IMR-90 (cell line): ENCODE results near the gene ASAP2. TPM values are rescaled to one million over a fixed set of nuclear protein-coding genes. Genes with fewer than 3 reads are reported as not detected.

Experiments
- ATAC-seq: fragments of 200-7000 bp; cut with Tn5 transposase; 2 replicates; pipeline ENCODE4 v1.9.1; 2020; ENCODE audit warnings: low read depth, mild to moderate bottlenecking, moderate library complexity
- BruUV-seq: library from RNA; stranded (reverse); fragments of 400-500 nt; replicated peaks from 2 replicates; lab custom pipeline; 2021; lab: Mats Ljungman, UMichigan
- CTCF ChIA-PET: fragments of 300-600 bp; formaldehyde crosslinking; extraction: SDS; loops from one replicate; lab custom pipeline; 2021; ENCODE audit warnings: antibody characterized with exemption; lab: Yijun Ruan, JAX
- POLR2A ChIA-PET: fragments of 300-600 bp; sonication (Branson Sonifier 250); formaldehyde crosslinking; loops from one replicate; lab custom pipeline; 2022; ENCODE audit warnings: antibody characterized with exemption; ENCODE audit not compliant: unreplicated experiment; lab: Charles Lee
- DNase-seq: peaks from one replicate; pipeline ENCODE4 v3.0.0; 2013
- H2AFZ ChIP-seq: replicated peaks from 2 replicates; pipeline ENCODE3; 2013; ENCODE audit warnings: low read length, mild to moderate bottlenecking; ENCODE audit not compliant: poor library complexity
- H2AK5ac ChIP-seq: 2 replicates; pipeline ENCODE4 v1.6.1; 2013; ENCODE audit warnings: low read depth, low read length, inconsistent platforms
- H2AK9ac ChIP-seq: replicated peaks from 2 replicates; pipeline ENCODE3; 2013; ENCODE audit warnings: mild to moderate bottlenecking, low read depth, low read length, moderate library complexity; ENCODE audit not compliant: poor library complexity
- H2BK120ac ChIP-seq: 2 replicates; pipeline ENCODE4 v1.6.1; 2013; ENCODE audit warnings: low read depth, low read length, inconsistent platforms
- H2BK15ac ChIP-seq: 3 replicates; pipeline ENCODE4 v1.6.1; 2013; ENCODE audit warnings: low read depth, low read length, inconsistent platforms
- H2BK20ac ChIP-seq: 2 replicates; pipeline ENCODE4 v1.6.1; 2013; ENCODE audit warnings: low read depth, mild to moderate bottlenecking, inconsistent platforms, low read length, moderate library complexity
- H2BK5ac ChIP-seq: 2 replicates; pipeline ENCODE4 v1.6.1; 2013; ENCODE audit warnings: mild to moderate bottlenecking, low read depth, low read length, inconsistent platforms; ENCODE audit not compliant: poor library complexity, severe bottlenecking
- H3K14ac ChIP-seq: replicated peaks from 2 replicates; pipeline ENCODE4 v1.6.1; 2013; ENCODE audit warnings: low read depth, low read length, inconsistent platforms
- H3K18ac ChIP-seq: 2 replicates; pipeline ENCODE4 v1.6.1; 2013; ENCODE audit warnings: low read depth, low read length, control low read depth
- H3K23ac ChIP-seq: 2 replicates; pipeline ENCODE4 v1.6.1; 2013; ENCODE audit warnings: low read depth, low read length, inconsistent platforms
- H3K27ac ChIP-seq: 2 replicates; pipeline ENCODE4 v1.5.1; 2013; ENCODE audit warnings: mild to moderate bottlenecking, control low read depth, low read length; ENCODE audit not compliant: insufficient read depth
- H3K27me3 ChIP-seq: 2 replicates; pipeline ENCODE4 v1.6.1; 2013; ENCODE audit warnings: low read length; ENCODE audit not compliant: control insufficient read depth, insufficient read depth
- H3K36me3 ChIP-seq: 2 replicates; pipeline ENCODE4 v1.6.1; 2013; ENCODE audit warnings: low read length, mixed read lengths; ENCODE audit not compliant: control insufficient read depth, insufficient read depth
- H3K4ac ChIP-seq: 2 replicates; pipeline ENCODE4 v1.6.1; 2013; ENCODE audit warnings: low read depth, low read length, inconsistent platforms
- H3K4me1 ChIP-seq: 2 replicates; pipeline ENCODE4 v1.6.1; 2013; ENCODE audit warnings: low read length, mixed read lengths; ENCODE audit not compliant: control insufficient read depth, insufficient read depth
- H3K4me2 ChIP-seq: 2 replicates; pipeline ENCODE4 v1.6.1; 2013; ENCODE audit warnings: low read depth, mild to moderate bottlenecking, control low read depth, low read length, moderate library complexity
- H3K4me3 ChIP-seq: 2 replicates; pipeline ENCODE4 v1.5.1; 2013; ENCODE audit warnings: low read depth, mild to moderate bottlenecking, control low read depth, low read length, moderate library complexity; ENCODE audit not compliant: insufficient read depth
- H3K56ac ChIP-seq: 2 replicates; pipeline ENCODE4 v1.6.1; 2013; ENCODE audit warnings: low read length, inconsistent platforms; ENCODE audit not compliant: insufficient read depth; ENCODE audit errors: extremely low read depth
- H3K79me1 ChIP-seq, 2 experiments: 2 replicates each; pipeline ENCODE4 v1.6.1; 2013; ENCODE audit warnings: low read length in 2 of 2, inconsistent platforms in 1 of 2, low read depth in 1 of 2
- H3K9ac ChIP-seq: 2 replicates; pipeline ENCODE4 v1.6.1; 2013; ENCODE audit warnings: low read depth, low read length, control low read depth
- H3K9me1 ChIP-seq: 2 replicates; pipeline ENCODE4 v1.6.1; 2013; ENCODE audit warnings: low read length, inconsistent platforms; ENCODE audit not compliant: insufficient read depth
- H3K9me3 ChIP-seq: 2 replicates; pipeline ENCODE4 v1.6.1; 2013; ENCODE audit warnings: low read length; ENCODE audit not compliant: control insufficient read depth, insufficient read depth
- H4K20me1 ChIP-seq: 2 replicates; pipeline ENCODE4 v1.6.1; 2013; ENCODE audit warnings: low read length, inconsistent platforms; ENCODE audit not compliant: insufficient read depth
- H4K5ac ChIP-seq: 2 replicates; pipeline ENCODE4 v1.6.1; 2013; ENCODE audit warnings: mild to moderate bottlenecking, low read depth, low read length, control low read depth
- H4K8ac ChIP-seq, 2 experiments: 2 replicates each; pipeline ENCODE4 v1.6.1; 2013; ENCODE audit warnings: low read depth in 2 of 2, low read length in 2 of 2, control low read depth in 1 of 2, inconsistent platforms in 1 of 2
- H4K91ac ChIP-seq: 2 replicates; pipeline ENCODE4 v1.6.1; 2013; ENCODE audit warnings: low read depth, low read length, inconsistent platforms; ENCODE audit not compliant: insufficient read depth
- CEBPB ChIP-seq: IDR thresholded peaks from 2 replicates; pipeline ENCODE4 v1.6.1; 2012; ENCODE audit warnings: low read depth, low read length, improper control_type of control experiment
- CHD1 ChIP-seq: IDR thresholded peaks from 2 replicates; pipeline ENCODE4 v1.6.1; 2012; ENCODE audit warnings: low read depth, low read length, improper control_type of control experiment
- FOS ChIP-seq: fragments of 150-350 bp; IDR thresholded peaks from 2 replicates; pipeline ENCODE4 v1.6.1; 2016; ENCODE audit warnings: low read depth, low read length
- MAFK ChIP-seq: IDR thresholded peaks from 2 replicates; pipeline ENCODE4 v1.6.1; 2012; ENCODE audit warnings: low read depth, low read length, improper control_type of control experiment
- MAZ ChIP-seq: IDR thresholded peaks from 2 replicates; pipeline ENCODE4 v1.6.1; 2012; ENCODE audit warnings: low read depth, mild to moderate bottlenecking, low read length, improper control_type of control experiment, moderate library complexity, borderline replicate concordance
- MXI1 ChIP-seq: IDR thresholded peaks from 2 replicates; pipeline ENCODE4 v1.6.1; 2012; ENCODE audit warnings: low read depth, mild to moderate bottlenecking, low read length, moderate library complexity, borderline replicate concordance
- POLR2A ChIP-seq: IDR thresholded peaks from 2 replicates; pipeline ENCODE4 v1.6.1; 2012; ENCODE audit warnings: mild to moderate bottlenecking, low read depth, low read length
- RAD21 ChIP-seq: IDR thresholded peaks from 2 replicates; pipeline ENCODE4 v1.6.1; 2012; ENCODE audit warnings: low read length, improper control_type of control experiment
- RCOR1 ChIP-seq: IDR thresholded peaks from 2 replicates; pipeline ENCODE4 v1.6.1; 2012; ENCODE audit warnings: mild to moderate bottlenecking, low read length, improper control_type of control experiment; ENCODE audit not compliant: insufficient replicate concordance
- SMC3 ChIP-seq: fragments of 150-350 bp; IDR thresholded peaks from 2 replicates; pipeline ENCODE4 v1.6.1; 2016; ENCODE audit warnings: low read depth, mild to moderate bottlenecking, antibody characterized with exemption, low read length, moderate library complexity
- WGBS, 2 experiments: methylation state at CpG; one replicate each; pipeline versions ENCODE4 v1.1.5 to v1.1.7; 2013; ENCODE audit warnings: missing lambda C conversion rate in 2 of 2; ENCODE audit not compliant: insufficient read length in 1 of 2; ENCODE audit errors: extremely low coverage in 2 of 2; 5-methylcytosine and 5-hydroxymethylcytosine counted together
- dilution Hi-C: fragments of 300-500 bp; cut with HindIII; formaldehyde crosslinking; loops from one replicate; pipeline ENCODE4 v1.14.3; 2018; ENCODE audit warnings: low sequenced_read_pairs; ENCODE audit not compliant: unreplicated experiment
- in situ Hi-C: fragments of 300-500 bp; cut with MboI; formaldehyde crosslinking; loops from 3 replicates; pipeline ENCODE4 v1.14.3; 2019; ENCODE audit warnings: low sequenced_read_pairs, inconsistent platforms, mixed read lengths
- intact Hi-C: fragments of 100-400 bp; cut with micrococcal nuclease; formaldehyde crosslinking; loops from 2 replicates; pipeline ENCODE4 v1.10.0; 2022
- polyA plus RNA-seq, 3 experiments: library from polyadenylated mRNA; depleted of rRNA; stranded (reverse); fragments of >200 nt; gene quantifications; 2 replicates each; pipeline ENCODE4 v1.2.3, GENCODE V29; 2012; ENCODE audit warnings: low replicate concordance in 1 of 3
- total RNA-seq: library from RNA; depleted of rRNA; stranded (reverse); fragments of >200 nt; gene quantifications from 2 replicates; pipeline ENCODE4 v1.2.3, GENCODE V29; 2012
- TF ChIP-seq, protein P1 (sequence below): conservative IDR thresholded peaks from 2 replicates; pipeline ENCODE4 v1.5.1; 2012; ENCODE audit warnings: mild to moderate bottlenecking, low read depth, low read length, improper control_type of control experiment

ASAP2 gene
- total and polyA plus RNA-seq, 2 of the 4 experiments (the other 2 are of a cell fraction), result 19.7 to 28.1 TPM

DNA sequence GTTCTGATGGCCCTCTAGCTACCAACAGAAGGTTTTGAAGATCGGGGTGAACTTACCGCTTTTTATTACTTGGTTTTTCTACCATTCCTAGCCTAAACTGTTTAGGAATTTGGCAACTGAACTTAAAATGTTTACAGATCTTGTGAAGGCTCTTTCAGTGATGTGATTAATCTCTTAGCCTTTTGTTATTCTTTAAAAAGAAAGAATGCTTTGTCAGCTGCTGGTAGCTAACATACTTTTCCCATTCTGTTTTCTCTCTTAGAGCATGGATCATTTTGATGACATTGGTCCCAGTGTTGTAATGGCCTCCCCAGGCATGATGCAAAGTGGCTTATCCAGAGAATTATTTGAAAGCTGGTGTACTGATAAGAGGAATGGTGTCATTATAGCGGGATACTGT, 234.9 kb downstream of the ASAP2 start:
- peak overlapping the region; percentile 83 for H2AK5ac ChIP-seq
- H3K9me3 ChIP-seq, result no peaks in the 10 kb centered on the region
- H2BK20ac ChIP-seq, result no peak overlapping the region
- peak overlapping the region; percentile 31; the same call in 1 of the 2 replicates for H3K23ac ChIP-seq
- peak overlapping the region; percentile 81; the same call in 1 of the 2 replicates for H3K18ac ChIP-seq
- H2AFZ ChIP-seq, result no peak overlapping the region
- peaks cover 4 to 6% of the 10 kb centered on the region in 2 experiments; a peak in 3 of 4 replicates for H3K79me1 ChIP-seq
- H3K27ac ChIP-seq, result peak overlapping the region; percentile 91
- H4K8ac ChIP-seq, result peak overlapping the region in 1 of 2 experiments; percentile 66; a peak in 2 of 4 replicates
- peaks cover 13% of the 10 kb centered on the region; the same call in 1 of the 2 replicates for H4K20me1 ChIP-seq
- POLR2A ChIA-PET, result interaction anchor here (0.6 to 0.9 kb wide), 2 partner anchors 10 to 18 kb away, joined by 4 to 5 read pairs; partner anchors contain the start of gene ITGB1BP1
- H4K5ac ChIP-seq, result peak overlapping the region; percentile 85
- H4K91ac ChIP-seq, result peak overlapping the region; percentile 42; the same call in 1 of the 2 replicates
- BruUV-seq, result no TSS peak
- peak overlapping the region; percentile 28; the same call in 1 of the 2 replicates for H3K56ac ChIP-seq
- intact Hi-C loops, result no loop called here
- peak overlapping the region; percentile 89 for H2BK5ac ChIP-seq
- H2BK120ac ChIP-seq, result no peak overlapping the region; the same call in 1 of the 2 replicates
- peak; percentile 39 for ATAC-seq
- peak overlapping the region; percentile 80; the same call in 1 of the 3 replicates for H2BK15ac ChIP-seq
- no peak overlapping the region for H2AK9ac ChIP-seq
- peak overlapping the region; percentile 52 for H3K4me2 ChIP-seq
- H3K27me3 ChIP-seq, result no peaks in the 10 kb centered on the region
- in situ Hi-C loops, result no loop called here
- DNase-seq, result peak; percentile 41
- no CpG with 5 or more reads among the region's 3 CpGs for WGBS, 2 experiments
- no peak overlapping the region for H3K4me3 ChIP-seq
- CTCF ChIA-PET, result interaction anchor here (1.3 to 1.6 kb wide), 2 partner anchors 10 to 14 kb away, joined by 3 to 5 read pairs; no protein-coding TSS in a partner anchor
- peaks cover 7% of the 10 kb centered on the region; the same call in 1 of the 2 replicates for H3K9me1 ChIP-seq
- H3K36me3 ChIP-seq, result peaks cover 21% of the 10 kb centered on the region
- no peak overlapping the region for H3K9ac ChIP-seq
- H3K4ac ChIP-seq, result peak overlapping the region; percentile 24; the same call in 1 of the 2 replicates
- TF ChIP-seq POLR2A (no peak), CEBPB (no peak), MAFK (no peak), MXI1 (no peak), CHD1 (no peak), FOS (no peak), SMC3 (no peak), RAD21 (no peak), MAZ (no peak), RCOR1 (no peak)
- TF ChIP-seq, protein P1, sequence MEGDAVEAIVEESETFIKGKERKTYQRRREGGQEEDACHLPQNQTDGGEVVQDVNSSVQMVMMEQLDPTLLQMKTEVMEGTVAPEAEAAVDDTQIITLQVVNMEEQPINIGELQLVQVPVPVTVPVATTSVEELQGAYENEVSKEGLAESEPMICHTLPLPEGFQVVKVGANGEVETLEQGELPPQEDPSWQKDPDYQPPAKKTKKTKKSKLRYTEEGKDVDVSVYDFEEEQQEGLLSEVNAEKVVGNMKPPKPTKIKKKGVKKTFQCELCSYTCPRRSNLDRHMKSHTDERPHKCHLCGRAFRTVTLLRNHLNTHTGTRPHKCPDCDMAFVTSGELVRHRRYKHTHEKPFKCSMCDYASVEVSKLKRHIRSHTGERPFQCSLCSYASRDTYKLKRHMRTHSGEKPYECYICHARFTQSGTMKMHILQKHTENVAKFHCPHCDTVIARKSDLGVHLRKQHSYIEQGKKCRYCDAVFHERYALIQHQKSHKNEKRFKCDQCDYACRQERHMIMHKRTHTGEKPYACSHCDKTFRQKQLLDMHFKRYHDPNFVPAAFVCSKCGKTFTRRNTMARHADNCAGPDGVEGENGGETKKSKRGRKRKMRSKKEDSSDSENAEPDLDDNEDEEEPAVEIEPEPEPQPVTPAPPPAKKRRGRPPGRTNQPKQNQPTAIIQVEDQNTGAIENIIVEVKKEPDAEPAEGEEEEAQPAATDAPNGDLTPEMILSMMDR, result no peak
- peaks cover 11% of the 10 kb centered on the region for H3K4me1 ChIP-seq
- dilution Hi-C loops, result no loop called here
- H3K14ac ChIP-seq, result 0 out of 2 replicates have a peak overlapping the region, but pooled peaks have one; percentile 1
